GM12865 (cell line): ENCODE measurements around the gene MMP24.

Source experiments
- DNase-seq: peaks from one replicate; pipeline ENCODE4 v3.0.0; 2010; ENCODE audit warnings: low read depth
- H3K4me3 ChIP-seq: 2 replicates; pipeline ENCODE4 v1.5.1; 2011; ENCODE audit warnings: mild to moderate bottlenecking, low read depth, low read length, control low read depth
- CTCF ChIP-seq: IDR thresholded peaks from 2 replicates; pipeline ENCODE4 v1.5.1; 2011; ENCODE audit warnings: low read length, control low read depth, low read depth, inconsistent platforms; ENCODE audit not compliant: insufficient read depth; ENCODE audit errors: missing control alignments

MMP24 gene

GRCh38 chr20:35225319-35226125, 968 bp upstream of the MMP24 start:
- no peak overlapping the region for H3K4me3 ChIP-seq
- no peak for TF ChIP-seq CTCF
- no peak for DNase-seq

DNA sequence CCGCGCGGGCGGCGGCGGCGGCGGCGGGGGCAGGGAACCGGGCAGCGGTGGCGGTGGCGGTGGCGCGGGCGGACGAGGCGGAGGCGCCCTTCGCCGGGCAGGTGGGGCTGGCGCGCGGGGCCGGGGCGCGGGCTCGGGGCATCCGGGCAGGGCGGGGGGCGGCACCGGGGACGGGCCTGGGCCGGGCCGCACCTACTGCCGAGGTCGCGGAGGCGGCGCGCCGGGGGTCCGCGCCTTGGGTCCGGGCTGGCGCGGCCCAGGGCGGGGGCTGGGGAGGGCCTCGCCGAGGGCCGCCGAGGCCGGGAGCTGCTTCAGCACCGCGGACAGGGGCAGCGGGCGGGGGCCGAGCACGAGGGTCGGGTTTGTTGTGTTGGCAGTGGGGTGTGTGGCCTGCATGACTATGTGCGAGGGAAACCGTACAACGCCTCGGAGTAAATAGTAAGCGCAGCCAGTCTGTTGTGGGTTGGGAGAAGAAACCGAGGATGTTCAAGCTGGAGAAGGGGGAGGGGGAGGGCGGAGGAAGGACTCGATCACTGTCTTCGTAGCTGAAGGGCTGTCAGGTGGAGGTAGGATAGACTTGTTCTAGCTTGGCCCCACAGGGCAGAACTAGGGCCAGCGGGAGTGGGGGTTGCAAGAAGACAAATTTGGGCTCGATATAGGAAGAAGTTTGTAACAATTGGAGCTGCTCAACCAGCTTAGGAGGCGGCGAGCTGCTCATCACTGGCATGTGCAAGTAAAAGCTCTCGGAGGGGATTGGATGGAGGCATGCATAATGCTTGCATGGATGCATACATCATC, 593 bp downstream of the MMP24 start:
- H3K4me3 ChIP-seq: no peak overlapping the region
- peak; percentile 16 for DNase-seq
- TF ChIP-seq CTCF: no peak

DNA sequence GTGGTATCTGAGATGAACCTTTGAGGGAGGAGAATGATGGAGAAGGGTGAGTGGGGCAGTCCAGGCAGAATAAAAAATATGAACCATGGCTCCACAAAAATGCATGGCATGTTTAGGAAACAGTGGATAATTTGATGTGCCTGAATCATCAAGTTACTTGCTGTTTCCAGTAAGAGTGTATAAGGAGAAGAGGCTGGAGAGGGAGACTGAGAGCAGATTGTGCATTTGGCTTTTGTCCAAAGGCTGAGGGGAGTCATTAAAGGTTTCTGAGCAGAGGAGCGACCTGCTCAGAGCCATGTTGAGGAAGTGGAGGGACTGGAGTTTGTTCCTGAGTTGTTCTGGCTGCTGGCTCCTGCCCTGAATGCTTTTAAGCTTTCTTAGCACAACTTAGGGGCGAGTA, 6.1 kb downstream of the MMP24 start:
- no peak for DNase-seq
- no peak overlapping the region for H3K4me3 ChIP-seq
- TF ChIP-seq CTCF: no peak

- no peak for TF ChIP-seq CTCF
- DNase-seq: no peak
Measured at GRCh38 chr20:35235881-35236280, 9.4 kb downstream of the MMP24 start.

DNA sequence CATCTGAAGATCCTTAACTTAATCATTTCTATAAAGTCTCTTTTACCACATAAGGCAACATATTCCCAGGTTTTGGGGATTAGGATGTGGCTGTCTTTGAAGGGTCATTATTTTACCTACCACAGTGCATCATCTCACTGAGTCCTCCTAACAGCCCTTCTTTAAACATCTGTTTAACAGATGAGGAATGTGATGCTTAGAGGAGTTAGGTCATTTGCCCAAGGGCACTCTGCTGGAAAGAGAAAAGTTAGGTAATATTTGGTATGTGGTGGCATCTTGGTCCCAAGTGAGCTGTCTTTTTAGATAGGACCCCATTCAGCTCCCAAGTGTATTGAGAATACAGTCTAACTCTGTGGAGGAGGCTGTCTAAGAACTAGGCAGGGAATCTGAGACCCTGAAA, 11.0 kb downstream of the MMP24 start:
- no peak for DNase-seq
- no peak for TF ChIP-seq CTCF
- no peak overlapping the region for H3K4me3 ChIP-seq

More at GRCh38 chr20:35235881-35236280, 9.4 kb downstream of the MMP24 start:
- no peak overlapping the region for H3K4me3 ChIP-seq

DNA sequence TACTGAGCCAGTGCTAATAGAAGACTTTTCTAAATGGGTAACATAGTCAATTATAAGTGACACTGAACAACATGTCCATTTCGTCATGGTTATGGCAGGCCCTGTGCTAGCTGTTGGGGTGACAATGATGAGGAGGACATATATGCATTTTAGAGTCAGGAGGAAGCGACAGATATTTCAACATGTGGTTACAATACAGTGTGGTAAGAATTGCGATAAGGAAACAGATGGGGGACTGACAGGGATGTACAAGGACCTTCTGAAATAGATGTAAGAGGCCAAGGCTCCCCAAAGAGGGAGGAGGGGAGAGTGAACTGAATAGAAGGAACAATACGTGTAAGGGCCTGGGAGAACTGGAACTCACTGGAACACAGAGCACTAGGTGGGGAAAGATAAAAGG, 11.7 kb downstream of the MMP24 start:
- H3K4me3 ChIP-seq: no peak overlapping the region
- no peak for TF ChIP-seq CTCF
- no peak for DNase-seq
